BLaER1 (cell line): Measurements from ENCODE around the gene CBX8.

Source experiments
- H3K27ac ChIP-seq: shearing (Covaris generic); formaldehyde crosslinking; 2 replicates; pipeline ENCODE4 v1.8.1; 2022
- H3K27me3 ChIP-seq: shearing (Covaris generic); formaldehyde crosslinking; 2 replicates; pipeline ENCODE4 v1.8.1; 2022
- H3K36me3 ChIP-seq: shearing (Covaris generic); formaldehyde crosslinking; 2 replicates; pipeline ENCODE4 v1.8.1; 2022
- H3K4me1 ChIP-seq: shearing (Covaris generic); formaldehyde crosslinking; 2 replicates; pipeline ENCODE4 v1.8.1; 2022
- H3K4me2 ChIP-seq: shearing (Covaris generic); formaldehyde crosslinking; 2 replicates; pipeline ENCODE4 v1.8.1; 2022
- H3K4me3 ChIP-seq: shearing (Covaris generic); formaldehyde crosslinking; 2 replicates; pipeline ENCODE4 v1.8.1; 2022
- H3K9ac ChIP-seq: shearing (Covaris generic); formaldehyde crosslinking; 2 replicates; pipeline ENCODE4 v1.8.1; 2022
- H3K9me3 ChIP-seq: shearing (Covaris generic); formaldehyde crosslinking; 2 replicates; pipeline ENCODE4 v1.8.1; 2022
- H4K20me1 ChIP-seq: shearing (Covaris generic); formaldehyde crosslinking; 2 replicates; pipeline ENCODE4 v1.8.1; 2022
- Cebpa-rat ChIP-seq: shearing (Covaris generic); IDR thresholded peaks from 2 replicates; pipeline ENCODE4 v1.8.1; 2022

Gene CBX8

GRCh38 chr17:79754370-79754769 lies 42.5 kb downstream of the CBX8 start:
- Histone ChIP-seq H3K4me3 (no peak overlapping the region), H3K9me3 (no peaks in the 10 kb centered on the region), H4K20me1 (no peaks in the 10 kb centered on the region), H3K27me3 (peaks cover 16% of the 10 kb centered on the region), H3K27ac (no peak overlapping the region), H3K36me3 (no peaks in the 10 kb centered on the region), H3K4me1 (peaks cover 29% of the 10 kb centered on the region), H3K4me2 (no peak overlapping the region), H3K9ac (no peak overlapping the region)
- no peak for TF ChIP-seq Cebpa-rat

DNA sequence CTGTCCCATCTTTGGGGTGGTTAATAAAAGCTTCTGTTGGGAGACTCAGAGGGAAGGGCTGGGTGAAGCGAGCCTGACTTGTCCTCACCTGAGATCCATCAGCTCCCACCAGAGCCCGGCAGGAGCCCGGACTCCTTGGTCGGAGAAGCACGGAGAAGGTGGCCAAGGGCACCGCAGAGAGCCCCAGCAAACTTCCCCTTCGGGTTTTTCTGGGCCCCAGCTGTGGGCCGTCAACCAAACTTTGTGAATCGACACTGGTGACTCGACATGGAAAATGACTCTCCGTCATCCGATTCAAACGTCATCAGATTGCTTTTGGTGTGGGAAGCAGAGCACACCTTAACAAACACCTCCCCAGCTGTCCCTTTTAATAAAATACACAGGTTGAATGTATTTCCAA lies 44.7 kb downstream of the CBX8 start:
- peaks cover 19% of the 10 kb centered on the region for H3K4me1 ChIP-seq
- 0 out of 2 replicates have a peak, but pooled peaks cover 5% of the 10 kb centered on the region for H4K20me1 ChIP-seq
- TF ChIP-seq Cebpa-rat = no peak
- H3K36me3 ChIP-seq = no peaks in the 10 kb centered on the region
- no peak overlapping the region for H3K27ac ChIP-seq
- H3K4me2 ChIP-seq = 0 out of 2 replicates have a peak overlapping the region, but pooled peaks have one; percentile 26
- H3K9me3 ChIP-seq = no peaks in the 10 kb centered on the region
- peaks cover 38% of the 10 kb centered on the region for H3K27me3 ChIP-seq
- no peak overlapping the region for H3K4me3 ChIP-seq
- H3K9ac ChIP-seq = no peak overlapping the region

DNA sequence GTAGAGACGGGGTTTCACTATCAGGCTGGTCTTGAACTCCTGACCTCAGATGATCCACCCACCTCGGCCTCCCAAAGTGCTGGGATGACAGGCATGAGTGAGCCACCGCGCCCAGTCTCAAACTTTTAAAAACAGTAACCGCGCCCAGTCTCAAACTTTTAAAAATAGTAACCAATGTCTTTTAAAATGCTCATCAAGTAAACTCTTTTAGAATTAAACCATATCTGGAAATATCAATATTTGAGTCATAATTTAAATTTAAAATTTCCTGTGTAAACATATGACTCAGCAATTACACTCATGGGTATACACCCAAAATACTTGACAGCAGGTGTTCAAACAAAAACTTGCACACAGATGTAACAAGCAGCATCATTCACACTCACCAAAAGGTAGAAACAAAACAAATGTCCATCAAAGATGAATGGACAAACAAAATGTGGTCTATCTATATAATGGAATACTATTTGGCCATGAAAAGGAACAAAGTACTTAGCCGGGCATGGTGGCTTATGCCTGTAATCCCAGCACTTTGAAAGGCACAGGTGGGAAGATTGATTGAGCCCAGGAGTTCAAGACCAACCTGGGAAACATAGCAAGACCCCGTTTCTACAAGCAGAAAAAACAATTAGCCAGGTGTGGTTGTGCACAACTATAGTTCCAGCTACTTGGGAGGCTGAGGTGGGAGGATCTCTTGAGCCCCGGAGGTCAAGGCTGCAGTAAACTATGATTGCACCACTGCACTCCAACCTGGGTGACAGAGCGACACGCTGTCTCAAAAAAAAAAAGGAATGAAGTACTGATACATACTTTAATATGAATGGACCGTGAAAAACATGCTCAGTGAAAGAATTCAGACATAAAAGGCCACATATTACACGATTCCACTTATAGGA lies 46.0 kb downstream of the CBX8 start:
- Histone ChIP-seq H4K20me1 (0 out of 2 replicates have a peak, but pooled peaks cover 5% of the 10 kb centered on the region), H3K4me1 (peaks cover 30% of the 10 kb centered on the region), H3K27ac (no peak overlapping the region), H3K4me2 (no peak overlapping the region), H3K36me3 (no peaks in the 10 kb centered on the region), H3K9ac (no peak overlapping the region), H3K4me3 (no peak overlapping the region), H3K27me3 (peaks cover 48% of the 10 kb centered on the region), H3K9me3 (no peaks in the 10 kb centered on the region)
- TF ChIP-seq Cebpa-rat = no peak

DNA sequence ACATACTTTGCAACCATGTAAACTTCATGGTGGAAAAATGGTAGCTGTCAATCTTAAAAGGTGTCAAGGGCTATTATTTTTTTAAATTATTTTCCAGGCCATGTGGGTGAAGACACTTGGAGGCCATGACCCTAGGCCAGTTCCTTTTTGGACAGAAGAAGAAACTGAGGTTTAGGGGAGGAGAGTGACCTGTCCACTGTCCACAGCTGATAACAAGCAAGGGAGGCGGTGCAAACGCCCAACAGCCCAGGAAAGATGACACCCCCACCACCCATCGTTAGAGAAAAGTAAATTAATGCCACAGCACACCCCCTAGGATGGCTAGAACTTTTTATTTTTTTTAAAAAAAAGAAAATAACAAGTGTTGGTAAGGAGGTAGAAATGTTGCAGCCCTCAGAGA lies 46.9 kb downstream of the CBX8 start:
- Histone ChIP-seq H3K36me3 (no peaks in the 10 kb centered on the region), H3K4me2 (no peak overlapping the region), H3K9me3 (no peaks in the 10 kb centered on the region), H3K9ac (no peak overlapping the region), H3K4me3 (no peak overlapping the region), H3K27ac (no peak overlapping the region), H4K20me1 (0 out of 2 replicates have a peak, but pooled peaks cover 5% of the 10 kb centered on the region), H3K27me3 (peaks cover 48% of the 10 kb centered on the region), H3K4me1 (peaks cover 36% of the 10 kb centered on the region)
- TF ChIP-seq Cebpa-rat = no peak

GRCh38 chr17:79749156-79749815 lies 47.6 kb downstream of the CBX8 start:
- H3K4me3 ChIP-seq = no peak overlapping the region
- TF ChIP-seq Cebpa-rat = no peak
- H3K9ac ChIP-seq = no peak overlapping the region
- H3K4me2 ChIP-seq = no peak overlapping the region
- no peaks in the 10 kb centered on the region for H3K36me3 ChIP-seq
- peaks cover 36% of the 10 kb centered on the region for H3K4me1 ChIP-seq
- 0 out of 2 replicates have a peak, but pooled peaks cover 5% of the 10 kb centered on the region for H4K20me1 ChIP-seq
- H3K27ac ChIP-seq = no peak overlapping the region
- H3K9me3 ChIP-seq = no peaks in the 10 kb centered on the region
- peaks cover 48% of the 10 kb centered on the region for H3K27me3 ChIP-seq

DNA sequence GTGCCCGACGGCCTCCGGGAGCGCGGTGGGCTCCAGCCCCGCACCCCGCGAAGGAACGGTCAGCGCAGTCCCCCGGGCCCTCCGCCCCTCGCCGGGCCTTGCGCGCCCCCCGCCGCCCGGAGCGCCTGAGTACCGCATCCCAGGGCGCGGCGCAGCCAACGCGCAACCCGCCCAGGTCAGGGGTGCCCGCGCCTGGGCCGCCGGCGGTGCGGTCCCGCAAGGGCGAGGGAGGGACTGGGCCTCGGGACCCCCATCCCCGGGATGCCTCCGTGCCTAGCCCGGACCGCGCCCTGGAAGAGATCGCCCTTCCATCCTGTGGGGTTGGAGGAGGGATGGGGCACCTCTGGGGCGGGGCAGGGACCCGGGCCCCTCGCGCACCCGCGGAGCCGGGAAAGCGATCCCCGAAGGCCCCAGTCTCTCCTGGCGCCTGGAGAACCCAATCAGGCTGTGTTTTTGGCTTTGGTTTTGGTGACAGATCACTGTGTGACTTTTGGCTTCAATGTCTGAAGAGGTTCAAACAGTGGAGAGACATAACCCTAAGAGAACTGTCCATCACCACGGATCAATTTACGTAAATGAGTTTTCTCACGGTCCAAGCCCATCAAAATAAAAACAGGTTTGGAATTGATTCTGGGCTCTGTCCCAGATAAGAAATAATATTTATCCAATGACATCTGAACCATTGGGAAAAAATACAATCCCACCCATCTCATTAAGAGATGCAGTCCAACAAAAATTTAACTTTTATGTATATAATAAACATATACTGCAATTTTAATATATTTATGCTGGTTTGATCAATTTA lies 48.4 kb downstream of the CBX8 start:
- Histone ChIP-seq H3K4me2 (no peak overlapping the region), H3K4me3 (no peak overlapping the region), H4K20me1 (0 out of 2 replicates have a peak, but pooled peaks cover 5% of the 10 kb centered on the region), H3K36me3 (no peaks in the 10 kb centered on the region), H3K27ac (no peak overlapping the region), H3K4me1 (peaks cover 36% of the 10 kb centered on the region), H3K9ac (no peak overlapping the region), H3K9me3 (no peaks in the 10 kb centered on the region), H3K27me3 (peaks cover 48% of the 10 kb centered on the region)
- no peak for TF ChIP-seq Cebpa-rat

DNA sequence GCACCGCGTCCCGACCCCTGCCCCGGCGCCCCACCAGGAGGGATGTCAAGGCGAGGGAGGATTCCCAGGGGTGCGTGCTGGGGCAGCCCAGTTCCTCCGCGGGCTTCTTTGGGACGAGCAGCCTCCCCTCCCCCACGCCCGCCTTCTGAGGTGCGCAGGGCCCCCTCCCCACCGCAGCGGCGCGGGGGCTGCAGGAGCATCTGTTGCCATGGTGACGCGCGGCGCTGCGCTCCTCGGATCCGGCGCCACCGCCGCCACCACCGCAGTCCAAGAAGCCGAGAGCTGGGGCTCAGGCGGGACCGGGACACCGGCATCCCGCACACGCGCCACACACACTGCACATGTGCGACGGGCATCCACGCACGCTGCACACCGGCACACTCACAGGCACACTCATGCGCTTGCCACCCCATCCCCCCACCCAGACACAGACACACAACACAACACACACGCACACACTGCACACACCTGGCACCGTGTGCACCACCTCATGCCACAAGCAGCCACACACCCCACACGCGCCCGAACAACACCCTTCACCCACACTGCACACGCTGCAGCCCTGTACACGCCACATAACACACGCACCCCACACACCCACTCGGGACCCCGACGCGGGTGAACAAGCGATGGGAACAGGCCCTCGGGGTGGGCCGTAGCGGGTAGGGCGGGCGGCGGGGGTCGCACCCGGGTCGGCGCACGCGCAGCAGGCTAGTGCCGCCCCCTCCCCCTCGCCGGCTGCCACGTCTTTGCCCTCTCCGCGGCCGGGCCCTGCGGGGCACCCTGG lies 49.2 kb downstream of the CBX8 start:
- Histone ChIP-seq H3K9ac (no peak overlapping the region), H3K27ac (no peak overlapping the region), H4K20me1 (0 out of 2 replicates have a peak, but pooled peaks cover 5% of the 10 kb centered on the region), H3K36me3 (no peaks in the 10 kb centered on the region), H3K4me3 (no peak overlapping the region), H3K4me1 (peaks cover 36% of the 10 kb centered on the region), H3K9me3 (no peaks in the 10 kb centered on the region), H3K4me2 (peak overlapping the region; percentile 32), H3K27me3 (peaks cover 48% of the 10 kb centered on the region)
- no peak for TF ChIP-seq Cebpa-rat

GRCh38 chr17:79746889-79747507 lies 49.9 kb downstream of the CBX8 start:
- H4K20me1 ChIP-seq = 0 out of 2 replicates have a peak, but pooled peaks cover 5% of the 10 kb centered on the region
- no peaks in the 10 kb centered on the region for H3K9me3 ChIP-seq
- H3K4me3 ChIP-seq = no peak overlapping the region
- peaks cover 37% of the 10 kb centered on the region for H3K4me1 ChIP-seq
- no peak overlapping the region for H3K27ac ChIP-seq
- TF ChIP-seq Cebpa-rat = no peak
- peaks cover 44% of the 10 kb centered on the region for H3K27me3 ChIP-seq
- H3K4me2 ChIP-seq = peak overlapping the region; percentile 57
- H3K9ac ChIP-seq = no peak overlapping the region
- H3K36me3 ChIP-seq = no peaks in the 10 kb centered on the region
